ENCODE data around the gene CMTM2.

Gene CMTM2

DNA sequence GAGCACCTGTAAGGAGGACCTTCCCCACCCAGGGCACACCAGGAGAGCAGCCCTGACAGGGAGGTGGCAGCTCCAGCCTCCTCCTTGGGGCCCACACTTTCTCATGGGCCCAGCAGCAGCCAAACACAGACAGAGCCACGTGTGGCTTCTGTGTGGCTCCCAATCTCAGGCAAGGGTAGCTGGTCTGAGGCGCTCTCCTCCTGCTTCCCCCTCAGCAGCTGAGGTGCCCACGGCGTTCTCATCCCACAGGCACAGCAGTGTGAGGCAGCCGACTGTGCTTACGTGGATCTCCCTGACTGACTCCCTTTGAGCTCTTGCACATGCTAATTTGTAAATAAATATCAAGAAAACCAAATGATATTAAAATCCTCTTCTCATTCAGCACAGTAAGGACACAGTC lies 56.1 kb downstream of the CMTM2 start:
- DNase-seq (ENCODE audit: low read depth) = no peak

DNA sequence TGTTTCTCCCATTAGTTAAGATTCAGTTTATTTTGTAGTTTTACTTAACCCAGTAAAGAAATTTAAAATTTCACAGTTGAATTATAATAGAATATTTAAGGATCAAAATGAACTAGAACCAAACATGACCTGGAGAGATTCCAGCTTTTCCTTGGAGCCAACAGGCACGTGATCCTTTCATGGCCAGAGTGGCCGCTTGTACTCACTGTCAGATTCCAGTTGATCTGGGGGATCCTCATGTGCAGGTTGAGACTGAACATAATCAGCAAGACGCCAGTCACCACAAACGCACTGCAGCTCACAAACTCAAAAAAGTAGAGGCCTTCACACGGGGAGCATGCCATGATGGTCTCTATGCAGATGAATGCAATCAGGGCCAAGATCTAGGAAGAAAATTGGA lies 56.9 kb downstream of the CMTM2 start:
- DNase-seq (ENCODE audit: low read depth) = no peak
- TF ChIP-seq, protein P1, sequence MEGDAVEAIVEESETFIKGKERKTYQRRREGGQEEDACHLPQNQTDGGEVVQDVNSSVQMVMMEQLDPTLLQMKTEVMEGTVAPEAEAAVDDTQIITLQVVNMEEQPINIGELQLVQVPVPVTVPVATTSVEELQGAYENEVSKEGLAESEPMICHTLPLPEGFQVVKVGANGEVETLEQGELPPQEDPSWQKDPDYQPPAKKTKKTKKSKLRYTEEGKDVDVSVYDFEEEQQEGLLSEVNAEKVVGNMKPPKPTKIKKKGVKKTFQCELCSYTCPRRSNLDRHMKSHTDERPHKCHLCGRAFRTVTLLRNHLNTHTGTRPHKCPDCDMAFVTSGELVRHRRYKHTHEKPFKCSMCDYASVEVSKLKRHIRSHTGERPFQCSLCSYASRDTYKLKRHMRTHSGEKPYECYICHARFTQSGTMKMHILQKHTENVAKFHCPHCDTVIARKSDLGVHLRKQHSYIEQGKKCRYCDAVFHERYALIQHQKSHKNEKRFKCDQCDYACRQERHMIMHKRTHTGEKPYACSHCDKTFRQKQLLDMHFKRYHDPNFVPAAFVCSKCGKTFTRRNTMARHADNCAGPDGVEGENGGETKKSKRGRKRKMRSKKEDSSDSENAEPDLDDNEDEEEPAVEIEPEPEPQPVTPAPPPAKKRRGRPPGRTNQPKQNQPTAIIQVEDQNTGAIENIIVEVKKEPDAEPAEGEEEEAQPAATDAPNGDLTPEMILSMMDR (conservative IDR thresholded peaks at IDR 0.05; ENCODE audit: low read depth, low read length) = no peak
- H3K4me3 ChIP-seq (ENCODE audit: low read length) = no peak overlapping the region

More for the DNA sequence above, 56.1 kb downstream of the CMTM2 start:
- TF ChIP-seq, protein P1 (conservative IDR thresholded peaks at IDR 0.05; ENCODE audit: low read depth, low read length) = no peak
- H3K4me3 ChIP-seq (ENCODE audit: low read length) = no peak overlapping the region

DNA sequence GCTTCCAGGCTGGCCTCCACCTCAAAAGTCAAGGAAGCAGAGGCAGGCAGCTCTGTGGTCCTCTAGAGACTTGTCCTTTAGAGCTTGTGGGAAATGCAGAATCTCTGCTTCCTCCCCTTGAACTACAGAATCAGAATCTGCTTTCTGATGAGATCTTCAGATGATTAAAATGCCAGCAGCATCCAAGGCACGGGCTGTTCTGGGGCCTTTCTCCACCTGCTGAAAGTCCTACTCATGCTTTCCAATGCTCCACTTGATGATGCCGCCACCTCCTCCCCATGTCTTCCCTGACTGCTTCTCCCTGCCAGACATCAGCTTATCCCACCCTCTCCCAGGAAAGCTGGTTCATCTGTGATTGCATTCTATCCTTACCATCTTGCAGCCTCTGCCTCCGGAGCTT lies 58.5 kb downstream of the CMTM2 start:
- no peak overlapping the region for H3K4me3 ChIP-seq (ENCODE audit: low read length)
- TF ChIP-seq, protein P1 (conservative IDR thresholded peaks at IDR 0.05; ENCODE audit: low read depth, low read length) = no peak
- DNase-seq (ENCODE audit: low read depth) = no peak
